ENCODE measurements around the gene PSTPIP1.
A peak's percentile ranks its signal among the peaks of the same experiment; 100 is the strongest.

PSTPIP1 gene

DNA sequence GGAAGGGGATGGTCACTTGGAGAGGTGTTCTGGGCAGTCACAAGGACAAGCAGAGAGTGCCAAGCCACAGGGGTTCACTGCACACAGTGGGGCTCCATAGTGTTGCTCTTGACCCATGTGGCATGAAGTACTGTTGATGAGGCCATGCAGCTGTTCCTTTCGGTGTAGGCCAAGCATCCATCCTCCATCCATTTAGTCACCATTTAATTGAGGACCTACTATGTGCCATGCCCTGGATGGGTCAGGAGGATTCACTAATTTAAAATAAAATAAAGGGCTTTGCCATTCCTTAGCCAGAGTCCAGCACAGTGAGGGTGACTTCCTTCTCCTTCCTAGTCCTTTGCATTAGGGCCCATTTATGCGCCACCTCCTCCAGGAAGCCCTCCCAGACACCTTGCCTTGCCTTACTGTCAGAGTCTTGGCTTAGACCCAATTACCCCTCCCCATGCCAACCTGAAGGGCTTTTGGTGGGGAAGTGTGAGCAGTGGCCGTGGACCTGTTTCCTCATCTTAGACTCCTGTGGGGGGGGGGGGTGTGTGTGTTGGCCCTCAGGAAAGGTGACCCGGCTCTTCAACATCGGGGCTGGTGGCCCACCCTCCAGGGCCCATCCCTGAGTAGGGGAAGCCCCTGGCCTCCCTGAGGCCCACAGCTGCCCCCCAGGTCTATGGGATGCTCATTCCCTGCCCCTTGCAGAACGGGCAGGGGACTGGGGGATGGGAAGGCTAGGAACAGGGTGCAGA lies 25.6 kb downstream of the PSTPIP1 start:
- no peak for DNase-seq

GRCh38 chr15:77021088-77021481 lies 26.2 kb downstream of the PSTPIP1 start:
- DNase-seq = no peak

- DNase-seq = peak in 4 of 6 experiments; percentile 16 to 62 (median 59)
These were observed 27.0 kb downstream of the PSTPIP1 start for GRCh38 chr15:77021803-77022381.

- no peak for DNase-seq
These were observed 28.0 kb downstream of the PSTPIP1 start for GRCh38 chr15:77022646-77023575.

DNA sequence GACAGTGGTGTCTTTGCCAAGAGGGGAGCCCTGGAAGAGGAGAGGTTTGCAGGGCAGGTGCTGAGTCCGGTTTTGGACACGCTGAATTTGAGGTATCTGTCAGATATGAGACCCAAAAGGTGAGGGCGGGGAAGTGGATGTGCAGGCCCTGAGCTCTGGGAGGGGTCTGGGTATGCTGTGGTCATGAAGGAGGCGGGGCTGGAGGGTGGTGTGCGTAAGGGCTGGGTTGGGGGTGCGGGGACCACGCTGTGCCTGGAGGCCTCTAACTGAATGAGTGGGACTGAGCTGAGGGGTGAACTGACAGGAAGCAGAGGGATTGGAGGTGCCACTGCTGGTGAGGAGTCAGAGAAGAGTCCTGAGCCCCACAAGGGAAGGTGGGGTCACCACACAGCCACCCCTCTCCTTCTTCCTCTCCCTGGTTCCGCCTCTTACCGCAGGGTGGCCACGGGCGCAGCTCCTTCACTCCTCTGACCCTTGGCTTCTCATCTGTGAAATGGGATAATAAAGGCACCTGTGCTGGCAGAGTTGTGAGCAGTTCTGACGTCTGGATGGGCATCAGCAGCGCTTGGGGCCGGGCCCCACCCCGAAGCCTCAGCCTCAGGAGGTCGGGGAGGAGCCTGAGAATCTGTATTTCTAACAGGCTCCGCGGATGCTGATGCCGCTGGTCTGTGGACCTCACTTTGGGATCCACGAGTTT lies 28.8 kb downstream of the PSTPIP1 start:
- DNase-seq = no peak

GRCh38 chr15:77024273-77025082 lies 29.6 kb downstream of the PSTPIP1 start:
- DNase-seq = peak in 5 of 6 experiments; percentile 41 to 64 (median 54)

- DNase-seq = no peak
These were observed 30.4 kb downstream of the PSTPIP1 start for GRCh38 chr15:77025083-77025901.

DNA sequence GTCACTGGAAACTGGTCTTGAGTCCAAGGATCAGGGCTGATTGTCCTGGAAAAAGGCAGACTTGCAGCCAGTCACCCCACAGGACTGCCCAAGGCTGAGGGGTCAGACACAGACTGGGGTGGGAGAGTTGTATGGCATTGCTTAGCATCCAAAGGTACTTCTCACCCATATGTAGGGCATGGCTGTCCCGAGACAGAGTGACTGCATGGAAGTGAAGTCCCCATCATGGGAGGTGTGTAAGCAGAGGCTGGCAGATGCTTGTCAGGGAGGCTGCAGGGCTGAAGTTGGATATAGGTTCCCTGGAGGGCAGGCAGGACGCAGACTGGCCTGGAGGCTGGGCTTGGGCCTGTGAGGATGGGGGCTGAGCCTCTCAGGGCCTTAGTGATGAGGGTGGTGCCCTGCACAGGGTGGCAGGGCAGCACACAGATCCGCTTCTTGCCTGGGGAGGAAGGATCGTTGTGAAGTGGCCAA lies 31.1 kb downstream of the PSTPIP1 start:
- DNase-seq = no peak

- DNase-seq = no peak
These were observed 31.7 kb downstream of the PSTPIP1 start for GRCh38 chr15:77026501-77027110.

- DNase-seq = no peak
These were observed 32.3 kb downstream of the PSTPIP1 start for GRCh38 chr15:77027111-77027696.

- no peak for DNase-seq
These were observed 32.9 kb downstream of the PSTPIP1 start for GRCh38 chr15:77027697-77028450.

DNA sequence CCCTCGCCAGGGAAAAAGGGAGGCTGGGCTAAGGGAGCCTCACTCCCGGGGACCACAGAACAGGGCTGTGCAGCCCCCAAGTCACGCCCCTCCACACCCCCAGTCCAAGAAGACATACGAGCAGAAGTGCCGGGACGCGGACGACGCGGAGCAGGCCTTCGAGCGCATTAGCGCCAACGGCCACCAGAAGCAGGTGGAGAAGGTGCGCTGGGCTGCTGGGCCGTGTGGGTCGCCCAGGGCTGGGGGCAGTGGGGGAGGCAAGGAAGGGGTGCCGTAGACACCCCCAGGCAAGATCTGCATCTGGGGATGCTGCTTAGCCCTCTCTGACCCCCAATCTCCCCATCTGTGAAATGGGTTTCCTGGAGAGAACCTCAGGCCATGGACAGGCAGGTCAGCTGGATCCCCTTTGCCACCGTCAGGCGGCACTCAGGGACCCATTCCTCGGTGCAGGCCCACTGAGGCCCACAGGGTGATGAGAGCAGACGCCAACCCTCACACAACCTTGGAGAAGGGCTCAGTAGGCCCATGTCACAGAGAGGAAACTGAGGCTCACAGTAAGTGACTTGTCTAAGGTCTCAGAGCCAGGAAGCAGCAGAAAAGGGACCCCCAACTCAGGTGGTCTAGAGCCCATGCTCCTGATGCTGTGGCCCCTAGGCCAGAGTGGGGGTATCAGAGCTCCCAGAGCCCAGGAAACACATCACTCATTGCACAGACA lies 33.7 kb downstream of the PSTPIP1 start:
- no peak for DNase-seq

DNA sequence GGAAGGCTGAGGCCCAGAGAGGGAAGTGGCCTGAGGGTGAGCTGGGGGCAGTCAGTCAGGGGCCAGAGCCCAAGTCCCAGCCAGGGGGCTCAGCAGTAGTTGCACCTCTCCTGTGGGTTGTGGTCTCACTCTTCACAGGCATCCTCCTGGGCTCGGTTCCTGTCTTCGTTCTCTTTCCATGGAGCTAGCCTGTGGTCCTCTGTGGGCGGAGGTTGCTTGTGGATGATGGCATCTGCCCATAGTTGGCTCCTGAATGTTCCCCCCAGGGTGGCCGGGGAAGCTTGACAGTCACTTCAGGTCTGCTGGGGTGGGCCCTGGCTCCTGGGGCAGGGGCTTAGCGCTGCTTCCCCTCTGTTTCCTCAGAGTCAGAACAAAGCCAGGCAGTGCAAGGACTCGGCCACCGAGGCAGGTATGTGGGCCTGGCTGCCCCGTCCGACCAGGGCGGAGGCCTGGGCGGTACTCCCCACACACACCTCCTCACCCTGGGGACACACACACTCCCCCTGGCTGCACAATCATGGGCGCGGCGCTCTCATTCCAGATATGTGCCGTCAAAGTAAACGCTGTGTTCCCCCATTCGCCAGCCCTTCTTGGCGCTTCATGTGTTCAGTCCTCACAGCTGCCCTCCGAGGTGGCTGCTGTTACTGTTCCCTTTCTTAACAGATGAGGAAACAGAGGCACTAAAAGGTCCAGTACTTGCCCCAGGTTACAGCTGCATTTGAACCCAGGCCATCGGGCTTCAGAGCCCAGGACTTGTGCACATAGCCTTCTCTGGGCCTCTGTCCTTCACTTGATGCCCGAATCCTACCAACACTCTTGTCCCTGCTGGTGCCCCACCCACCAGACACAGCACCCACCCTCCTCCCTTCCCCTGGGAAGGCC lies 34.5 kb downstream of the PSTPIP1 start:
- DNase-seq = no peak

GRCh38 chr15:77030048-77030927 lies 35.4 kb downstream of the PSTPIP1 start:
- DNase-seq = no peak

DNA sequence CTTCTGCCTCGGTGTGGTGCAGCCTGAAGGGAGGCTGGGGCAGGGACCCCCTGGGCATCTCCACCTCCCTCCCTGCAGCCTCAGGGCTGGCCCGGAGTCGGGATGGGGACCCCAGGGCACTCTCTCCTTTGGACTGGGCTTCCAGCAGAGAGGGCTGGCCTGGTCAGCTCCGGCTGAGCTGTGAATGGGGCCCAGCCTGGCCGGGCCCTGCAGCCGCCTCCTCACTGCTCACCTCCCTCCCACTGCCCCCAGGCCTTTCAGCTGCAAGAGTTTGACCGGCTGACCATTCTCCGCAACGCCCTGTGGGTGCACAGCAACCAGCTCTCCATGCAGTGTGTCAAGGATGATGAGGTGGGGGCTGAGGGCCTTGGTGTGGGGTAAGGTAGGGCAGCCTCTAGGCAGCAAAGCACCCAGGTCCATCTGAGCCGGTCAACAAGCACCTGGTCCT lies 36.0 kb downstream of the PSTPIP1 start:
- DNase-seq = no peak

DNA sequence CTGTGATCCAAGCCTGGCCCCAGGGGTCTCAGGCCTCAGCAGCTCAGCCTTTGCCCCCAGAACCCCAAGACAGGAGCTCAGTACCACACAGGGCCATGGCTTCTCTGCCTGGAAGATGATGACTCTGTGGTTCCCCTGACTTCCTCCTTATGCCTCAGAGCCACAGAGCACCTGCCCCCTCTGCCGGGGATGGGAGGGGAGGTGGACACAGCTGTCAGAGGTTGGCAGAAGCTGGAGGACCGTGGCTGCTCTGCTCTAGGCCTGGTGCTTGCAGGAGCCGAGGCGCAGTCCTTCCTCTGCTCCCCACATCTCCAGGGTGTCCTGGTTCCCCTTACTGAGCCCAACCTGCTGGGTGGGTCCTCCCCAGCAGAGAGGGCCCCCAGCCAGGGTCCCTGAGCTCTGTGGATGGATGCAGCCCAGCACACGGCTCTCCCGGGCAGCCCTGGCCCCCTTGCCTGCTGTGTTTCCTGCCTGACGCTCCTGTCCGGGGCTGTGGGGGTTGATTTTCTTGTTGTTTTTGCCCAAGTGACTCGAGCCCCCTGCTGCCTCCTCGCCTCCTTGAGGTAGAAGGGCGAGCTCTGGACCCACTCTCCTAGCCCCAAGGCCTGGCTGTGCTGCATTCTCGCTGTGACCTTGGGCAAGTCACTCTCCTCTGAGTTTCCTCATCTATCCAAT lies 36.6 kb downstream of the PSTPIP1 start:
- peak in 1 of 6 experiments; percentile 19 for DNase-seq
